NOMO-1 (cell line): ENCODE data around the gene NDUFA9.

ENCODE experiments used
- DNase-seq, 2 experiments: peaks; one replicate each; lab custom pipeline; 2025; ENCODE audit not compliant: unreplicated experiment in 2 of 2; lab: John Stamatoyannopoulos, UW

NDUFA9 gene

GRCh38 chr12:4648501-4649357, at the start of gene NDUFA9, which contains the start of gene AKAP3:
Gene NDUFA9 (plus strand): TSS chr12:4649114. CDS start chr12:4649127, 13 bp downstream.
Gene AKAP3 (minus strand): TSS chr12:4649051. CDS start chr12:4638196, 10,855 bp downstream.
- DNase-seq = peak; percentile 36 to 80

GRCh38 chr12:4603421-4603820, 45.5 kb upstream of the NDUFA9 start:
- no peak for DNase-seq

- no peak for DNase-seq
Observed at GRCh38 chr12:4603946-4604345, 45.0 kb upstream of the NDUFA9 start.

- peak; percentile 52 to 88 for DNase-seq
Observed at GRCh38 chr12:4604684-4605193, 44.2 kb upstream of the NDUFA9 start.

- no peak for DNase-seq
Observed at GRCh38 chr12:4607056-4607455, 41.9 kb upstream of the NDUFA9 start.

- DNase-seq = no peak
Observed at GRCh38 chr12:4609071-4609470, 39.8 kb upstream of the NDUFA9 start.

GRCh38 chr12:4610481-4610880, 38.4 kb upstream of the NDUFA9 start:
- no peak for DNase-seq

GRCh38 chr12:4615667-4616066, 33.2 kb upstream of the NDUFA9 start:
- DNase-seq = no peak

- DNase-seq = no peak
Observed at GRCh38 chr12:4621511-4621910, 27.4 kb upstream of the NDUFA9 start.

GRCh38 chr12:4626543-4626942, 22.4 kb upstream of the NDUFA9 start:
- no peak for DNase-seq

- no peak for DNase-seq
Observed at GRCh38 chr12:4628406-4628805, 20.5 kb upstream of the NDUFA9 start.

- no peak for DNase-seq
Observed at GRCh38 chr12:4630262-4630661, 18.7 kb upstream of the NDUFA9 start.

GRCh38 chr12:4643747-4644146, 5.2 kb upstream of the NDUFA9 start:
- peak; percentile 42 to 84 for DNase-seq

- DNase-seq = no peak
Observed at GRCh38 chr12:4645023-4645422, 3.9 kb upstream of the NDUFA9 start.

GRCh38 chr12:4648104-4648500, 812 bp upstream of the NDUFA9 start:
- peak; percentile 15 to 18 for DNase-seq

GRCh38 chr12:4649358-4649661, 396 bp downstream of the NDUFA9 start:
- DNase-seq = no peak

- no peak for DNase-seq
Observed at GRCh38 chr12:4653257-4653656, 4.3 kb downstream of the NDUFA9 start.

- DNase-seq = no peak
Observed at GRCh38 chr12:4653691-4654090, 4.8 kb downstream of the NDUFA9 start.

- DNase-seq = no peak
Observed at GRCh38 chr12:4663971-4664505, 15.1 kb downstream of the NDUFA9 start.

- DNase-seq = no peak
Observed at GRCh38 chr12:4665236-4665635, 16.3 kb downstream of the NDUFA9 start.

GRCh38 chr12:4679711-4680110, 30.8 kb downstream of the NDUFA9 start:
- DNase-seq = no peak

- no peak for DNase-seq
Observed at GRCh38 chr12:4681732-4682131, 32.8 kb downstream of the NDUFA9 start.
